GM18858 (cell line): Measurements from ENCODE around the gene CCDC197.

ENCODE experiments used
- ATAC-seq: cut with Tn5 transposase; IDR thresholded peaks from one replicate; pipeline ENCODE4 v1.9.1; 2021; ENCODE audit not compliant: unreplicated experiment

Gene CCDC197

DNA sequence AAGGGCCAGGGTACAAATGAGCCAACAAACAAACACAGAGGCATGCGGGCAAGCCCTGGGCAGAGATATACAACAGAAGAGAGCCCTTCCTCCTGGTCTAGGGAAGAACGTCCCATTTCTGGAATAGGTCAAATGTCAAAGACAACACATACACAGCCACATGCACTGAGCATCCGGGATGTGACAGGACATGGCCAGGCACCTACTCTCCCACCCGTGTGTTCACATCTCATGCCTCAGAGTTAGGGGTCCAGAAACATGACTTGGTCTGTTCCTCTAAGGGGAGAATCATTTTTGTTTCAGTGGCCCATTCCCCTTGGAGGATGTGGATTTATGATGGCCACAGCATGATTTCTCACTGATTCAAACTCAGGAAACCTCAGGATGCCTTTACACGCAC, 19.9 kb upstream of the CCDC197 start:
- ATAC-seq = no peak

DNA sequence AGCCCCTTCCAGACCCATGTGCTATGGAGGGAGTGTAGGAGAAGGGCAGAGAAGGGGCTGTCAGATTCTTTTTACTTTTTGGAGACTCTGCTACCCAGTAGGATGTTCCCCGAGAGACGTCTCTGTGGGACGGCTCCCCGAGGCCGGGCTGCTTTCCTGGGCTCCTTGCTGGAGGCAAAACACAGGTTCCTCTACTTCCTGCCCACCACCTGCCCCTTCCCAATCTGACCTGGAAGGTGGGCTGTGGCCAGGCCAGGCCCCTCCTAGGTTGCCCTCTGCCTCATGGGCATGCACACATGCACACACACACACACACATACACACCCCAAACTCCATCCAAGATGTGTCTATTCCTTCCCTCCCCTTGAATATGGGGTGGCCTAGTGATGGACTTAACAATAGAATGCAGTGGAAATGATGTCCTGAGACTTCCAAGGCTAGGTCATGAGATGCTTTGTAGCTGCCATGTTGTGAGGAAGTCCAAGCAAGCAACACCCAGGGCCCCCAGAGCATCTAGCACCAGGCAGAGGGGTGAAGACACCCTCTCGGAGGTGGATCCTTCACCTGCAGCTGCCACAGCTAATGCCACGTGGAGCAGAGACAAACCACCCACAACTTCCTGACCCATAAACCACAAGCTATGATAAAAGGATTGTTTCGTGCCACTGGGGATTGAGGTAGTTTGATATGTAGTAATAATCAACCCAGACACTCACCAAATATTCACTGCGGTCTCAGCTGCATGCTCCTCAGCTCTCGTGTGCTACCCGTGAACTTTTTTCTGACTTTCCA, 19.1 kb upstream of the CCDC197 start:
- ATAC-seq = peak; percentile 52

DNA sequence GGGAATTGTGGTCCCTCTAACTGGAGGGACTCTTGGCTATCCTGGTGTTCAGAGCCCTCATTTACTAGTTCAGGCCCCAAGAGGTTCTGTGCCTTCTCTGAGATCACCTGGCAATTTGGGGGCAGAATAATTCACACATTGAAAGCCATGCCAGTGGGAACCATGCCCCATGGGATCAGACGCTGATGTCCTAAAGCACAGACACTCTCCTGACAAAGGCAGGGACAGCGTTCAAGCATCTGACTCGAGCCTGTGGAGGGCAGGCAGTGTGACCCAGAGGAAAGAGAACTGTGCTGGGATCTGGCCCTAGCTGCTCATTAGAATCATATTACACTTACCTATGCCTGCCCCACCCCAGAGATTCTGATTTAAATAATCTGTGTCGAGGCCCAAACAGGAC, 18.4 kb upstream of the CCDC197 start:
- no peak for ATAC-seq

DNA sequence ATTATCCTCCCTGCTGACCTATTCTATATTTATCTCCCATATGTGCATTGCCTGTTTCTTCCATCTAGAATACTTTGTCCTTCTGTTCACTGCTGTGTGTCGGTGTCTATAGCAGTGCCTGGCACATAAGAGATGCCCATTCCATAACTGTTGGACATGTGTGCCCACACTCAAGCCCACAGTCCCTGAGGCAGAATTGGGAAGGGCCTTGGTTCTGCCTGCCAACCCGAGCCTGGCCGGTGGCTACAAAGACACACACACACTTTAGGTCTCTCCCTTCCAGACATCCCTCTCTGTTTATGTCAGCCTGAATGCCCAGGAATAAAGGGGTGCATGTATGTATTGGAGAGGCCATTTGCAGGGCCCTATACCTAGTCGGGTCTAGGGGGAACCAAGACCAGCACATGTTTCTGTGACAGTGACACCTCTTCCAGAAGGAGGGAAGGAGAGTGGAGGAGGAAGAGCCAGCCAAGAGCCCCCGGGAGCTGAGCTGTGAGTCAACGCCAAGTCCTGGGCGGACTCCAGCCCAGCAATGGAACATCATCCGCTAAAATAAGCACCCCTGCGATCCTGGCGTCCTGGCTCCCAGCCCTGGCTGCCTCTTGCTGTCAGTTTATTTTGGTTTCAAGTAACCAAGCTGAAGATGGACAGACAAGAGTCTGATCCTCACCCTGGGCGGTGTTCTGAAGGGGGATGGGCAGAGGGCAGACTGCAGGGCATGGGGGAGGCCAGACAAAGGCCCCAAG, 16.5 kb upstream of the CCDC197 start:
- no peak for ATAC-seq

DNA sequence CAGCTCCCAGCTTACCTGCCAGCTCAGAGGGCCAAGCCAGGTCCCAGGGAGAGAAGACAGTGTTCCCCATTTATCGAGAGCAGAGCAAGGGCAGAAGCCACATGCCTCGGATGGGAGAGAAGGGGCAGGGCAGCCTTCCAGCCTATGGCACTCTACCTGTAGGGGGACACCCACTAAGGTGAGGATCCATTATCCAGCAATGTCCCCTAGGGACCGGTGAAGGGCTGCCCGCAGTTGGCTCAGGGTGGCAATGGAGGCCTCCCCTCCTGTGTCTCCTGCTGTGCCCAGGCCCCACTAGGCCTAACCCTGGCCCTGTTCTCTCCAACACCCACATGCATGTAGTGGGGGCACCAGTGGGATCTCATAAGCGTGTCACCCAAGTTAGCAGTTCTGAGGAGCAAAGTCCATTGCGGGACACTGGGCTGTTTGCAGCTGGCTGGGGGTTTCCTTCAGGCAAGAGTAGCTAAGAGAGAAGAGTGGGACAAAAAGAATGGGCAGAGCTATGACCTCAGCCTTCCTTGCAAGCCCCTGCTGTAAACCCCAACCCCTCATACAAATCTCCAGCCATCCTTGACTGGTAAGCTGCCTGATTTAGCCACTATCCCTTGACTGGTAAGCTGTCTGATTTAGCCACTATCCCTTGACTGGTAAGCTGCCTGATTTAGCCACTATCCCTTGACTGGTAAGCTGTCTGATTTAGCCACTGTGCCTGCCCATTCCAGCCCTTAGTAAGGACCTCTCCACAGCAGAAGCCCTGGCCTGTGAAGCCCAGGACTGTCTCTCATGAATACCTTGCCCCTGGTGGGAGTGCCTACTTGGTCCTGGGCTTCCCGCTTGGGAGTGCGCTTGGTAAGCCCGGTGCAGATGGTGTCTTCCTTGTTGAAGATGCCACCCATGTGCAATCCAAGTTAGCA, 15.5 kb upstream of the CCDC197 start:
- ATAC-seq = no peak

DNA sequence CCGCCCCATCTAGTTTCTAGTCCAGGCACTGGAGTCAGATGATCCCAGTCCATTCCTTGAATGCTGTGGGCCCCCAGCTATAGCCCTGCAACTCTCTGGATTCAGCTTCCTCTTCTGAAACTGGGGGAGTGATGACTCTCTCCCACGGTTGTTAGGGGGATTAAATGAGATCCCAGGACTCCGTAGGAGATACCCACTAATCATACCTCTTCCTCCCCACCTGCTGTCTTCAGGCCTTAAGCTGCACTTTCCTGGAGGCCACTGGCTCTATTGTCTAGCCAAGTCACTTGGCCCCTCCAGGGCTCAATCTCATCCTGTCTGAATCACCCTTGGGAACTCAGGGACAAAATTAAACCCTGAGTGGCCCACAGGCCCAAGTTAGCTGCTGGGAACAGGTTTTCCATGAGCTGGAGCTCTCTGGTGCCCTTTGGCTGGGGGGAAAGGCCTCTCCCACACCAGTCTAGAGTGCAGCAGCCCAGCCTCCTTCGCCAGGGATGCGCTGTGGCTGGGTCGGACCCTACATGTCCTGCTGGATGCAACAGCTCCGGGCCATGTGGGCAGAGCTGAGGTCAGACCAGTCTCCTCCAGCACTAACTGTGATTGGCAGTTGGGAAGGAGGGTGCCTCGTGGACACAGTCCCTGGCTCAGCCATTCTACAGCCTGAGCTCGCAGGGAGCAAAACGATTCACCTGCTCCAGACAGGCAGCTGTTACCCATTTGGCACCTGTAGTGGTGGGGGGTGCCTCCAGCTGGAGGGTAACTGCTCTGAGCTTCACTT, 14.7 kb upstream of the CCDC197 start:
- no peak for ATAC-seq

DNA sequence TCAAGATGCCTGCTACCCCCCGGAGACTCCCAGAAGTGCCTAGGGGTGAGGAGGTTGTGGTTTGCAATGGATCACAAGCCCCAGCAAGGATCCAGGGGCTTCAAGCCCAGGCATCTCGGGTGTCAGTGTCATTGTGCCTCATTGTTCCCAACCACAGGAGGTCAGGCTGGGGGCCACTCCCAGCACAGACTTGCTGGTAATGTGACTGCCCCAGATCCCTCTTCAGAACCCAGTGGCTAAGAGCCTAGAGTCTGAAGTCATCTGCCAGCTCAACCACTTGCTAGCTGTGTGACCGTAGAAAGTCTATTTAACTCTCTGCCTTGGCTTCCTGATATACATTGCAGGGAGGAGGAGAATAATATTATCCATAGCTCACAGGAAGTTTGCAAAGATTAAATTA, 13.0 kb upstream of the CCDC197 start:
- no peak for ATAC-seq

DNA sequence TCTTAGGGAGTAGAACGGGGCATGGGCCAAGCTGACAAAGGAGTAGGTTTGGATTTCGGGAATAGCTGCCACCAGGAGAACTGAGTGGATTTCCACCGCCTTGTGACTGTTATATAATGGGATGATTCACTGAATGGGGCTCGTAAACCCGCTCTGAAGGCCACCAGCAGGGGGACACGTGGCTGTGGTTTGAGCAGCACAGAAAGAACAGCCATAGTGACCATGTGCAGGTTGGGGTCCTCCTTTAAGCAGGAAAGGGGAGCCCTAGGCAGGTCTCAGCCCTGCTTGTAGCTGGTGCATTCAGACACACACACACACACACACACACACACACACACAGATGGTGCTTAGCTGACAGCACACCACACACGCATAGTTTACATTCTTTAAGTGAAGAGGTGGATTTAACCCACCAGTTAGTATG, 12.1 kb upstream of the CCDC197 start:
- ATAC-seq = no peak

DNA sequence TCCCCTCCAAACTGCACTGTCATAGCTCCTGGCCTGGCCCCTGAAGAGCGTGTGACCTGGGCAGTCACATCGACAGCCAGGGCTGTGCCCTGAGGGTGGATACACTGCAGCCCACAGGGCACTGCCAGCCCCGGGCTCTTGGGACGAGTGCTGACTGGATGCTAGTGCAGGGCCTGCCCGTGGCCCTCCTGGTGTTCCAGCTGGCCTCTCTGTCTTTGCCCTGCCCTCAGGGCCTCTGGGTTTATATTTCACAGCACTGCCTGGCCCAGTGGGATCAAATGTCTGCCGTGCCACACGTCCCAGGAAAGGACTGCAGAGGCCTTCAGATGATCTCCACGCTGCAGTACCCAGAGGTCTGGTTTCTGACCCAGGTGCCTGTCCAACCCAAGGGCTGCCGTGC, 10.1 kb upstream of the CCDC197 start:
- no peak for ATAC-seq

DNA sequence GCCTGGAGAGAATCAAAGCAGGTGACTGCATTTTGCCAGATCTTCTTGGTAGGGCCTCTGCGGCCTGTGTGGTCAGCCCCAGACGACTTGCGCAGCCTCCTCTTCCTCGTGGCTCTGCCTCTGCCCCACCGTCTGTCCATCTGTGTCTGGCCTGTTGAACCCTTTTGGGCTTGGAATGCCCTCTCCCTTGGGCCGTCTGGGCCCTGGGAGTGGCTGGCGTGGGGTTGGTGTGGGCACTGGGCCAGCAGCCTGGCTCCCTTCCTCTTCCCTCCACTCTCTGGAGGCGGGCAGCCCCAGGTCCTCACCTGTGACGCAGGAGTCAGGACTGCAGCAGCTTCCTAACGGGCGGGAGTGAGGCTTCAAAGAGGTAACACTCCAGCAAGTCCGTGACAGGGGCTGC, 9.7 kb upstream of the CCDC197 start:
- no peak for ATAC-seq

DNA sequence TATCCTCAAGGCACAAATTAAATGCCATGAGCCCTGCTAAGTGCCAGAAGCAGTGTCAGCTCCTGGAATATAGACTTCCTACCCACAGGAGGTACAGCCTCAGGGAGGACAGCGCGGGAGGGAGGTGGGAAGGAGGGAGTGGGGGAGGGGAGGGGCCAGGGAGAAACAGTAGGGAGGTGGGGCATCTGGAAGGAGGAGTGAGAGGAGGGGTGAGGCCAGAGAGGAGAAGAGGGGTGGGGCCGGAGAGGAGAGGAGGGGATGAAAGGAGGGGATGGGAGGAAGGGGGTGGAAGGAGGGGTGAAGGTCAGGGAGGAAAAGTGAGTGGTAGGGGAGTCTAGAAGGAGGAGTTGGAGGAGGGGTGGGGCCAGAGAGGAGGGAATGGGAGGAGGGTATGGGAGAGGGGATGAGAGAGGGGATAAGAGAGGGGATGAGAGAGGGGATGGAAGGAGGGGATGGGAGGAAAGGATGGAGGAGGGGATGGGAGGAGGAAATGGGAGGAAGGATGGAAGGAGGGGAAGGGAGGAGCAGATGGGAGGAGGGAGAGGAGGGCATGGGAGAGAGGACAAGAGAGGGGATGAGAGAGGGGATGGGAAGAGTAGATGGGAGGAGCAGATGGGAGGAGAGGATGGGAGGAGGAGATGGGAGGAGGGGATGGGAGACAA, 9.2 kb upstream of the CCDC197 start:
- ATAC-seq = no peak

DNA sequence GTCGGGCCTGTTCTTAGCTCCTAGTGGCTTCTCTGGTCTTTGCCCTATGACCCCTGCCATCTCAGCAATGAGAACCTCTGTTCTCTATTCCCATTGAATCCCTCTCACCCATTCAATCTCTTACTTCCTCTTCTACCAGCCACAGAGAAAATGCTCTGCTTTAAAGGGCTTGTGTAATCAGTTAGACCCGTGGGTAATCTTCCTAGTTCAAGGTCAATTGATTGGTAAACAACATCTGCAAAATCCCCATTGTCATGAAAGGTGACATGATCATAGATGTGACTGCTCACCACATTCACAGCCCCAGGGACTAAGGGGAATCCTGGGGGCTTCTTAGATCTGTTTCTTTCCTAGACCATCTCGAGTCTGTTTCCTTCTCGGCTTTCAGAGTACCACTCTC, 7.2 kb upstream of the CCDC197 start:
- no peak for ATAC-seq

DNA sequence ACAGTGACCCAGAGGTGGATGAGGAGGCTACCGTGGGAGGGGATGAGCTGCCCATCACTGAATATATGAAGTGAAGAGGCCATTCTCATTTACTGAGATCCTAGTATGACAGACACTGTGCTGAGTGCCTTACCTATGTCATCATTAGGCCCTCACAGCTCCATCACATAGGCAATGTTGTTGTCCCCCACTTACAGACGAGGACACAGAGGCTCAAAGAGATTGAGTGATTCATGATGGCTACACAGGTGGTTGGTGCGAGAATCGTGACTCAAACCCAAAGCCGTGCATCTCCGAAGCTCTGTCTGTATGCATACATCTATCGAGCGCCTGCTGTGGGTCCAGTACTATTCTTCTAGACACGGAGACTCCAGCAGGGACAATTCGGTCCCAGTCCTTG, 5.9 kb upstream of the CCDC197 start:
- ATAC-seq = no peak

DNA sequence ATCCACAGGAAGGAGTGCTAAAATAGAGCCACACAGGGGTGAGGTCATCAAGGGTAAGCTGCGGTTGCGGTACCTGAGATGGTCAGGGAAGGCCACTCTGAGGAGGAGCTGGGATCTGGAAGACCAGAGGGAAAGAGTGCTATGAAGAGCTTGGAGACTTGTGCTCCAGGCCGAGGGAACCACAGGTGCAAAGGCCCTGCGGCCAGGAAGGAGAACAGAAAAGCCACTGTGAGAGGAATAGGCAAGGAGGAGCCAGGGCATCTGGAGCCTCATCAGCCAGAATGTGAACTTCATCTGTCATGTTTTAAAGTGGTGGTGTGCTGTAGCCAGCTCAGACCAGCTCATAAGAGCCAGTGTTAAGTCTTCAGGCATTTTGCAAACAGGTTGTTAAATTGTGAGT, 5.5 kb upstream of the CCDC197 start:
- ATAC-seq = no peak

DNA sequence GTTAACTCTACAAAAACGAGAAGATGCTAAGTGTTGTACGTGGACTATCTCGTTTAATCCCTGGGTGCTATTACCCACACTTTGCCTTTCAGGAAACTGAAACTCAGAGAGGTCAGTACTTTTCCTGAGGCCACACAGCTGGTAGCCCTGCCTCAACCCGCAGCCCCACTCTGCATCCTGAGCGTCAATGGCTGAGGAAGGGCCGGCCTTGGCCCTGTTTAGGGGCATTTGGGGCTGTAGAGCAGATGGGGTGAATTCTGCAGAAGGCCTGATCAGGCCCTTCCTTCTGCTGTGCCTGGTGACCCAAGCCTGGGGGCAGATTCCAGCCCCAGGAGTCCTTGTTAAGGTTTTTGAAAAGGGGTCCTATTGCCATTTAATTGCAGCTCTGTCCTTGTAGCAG, 3.7 kb upstream of the CCDC197 start:
- ATAC-seq = no peak

DNA sequence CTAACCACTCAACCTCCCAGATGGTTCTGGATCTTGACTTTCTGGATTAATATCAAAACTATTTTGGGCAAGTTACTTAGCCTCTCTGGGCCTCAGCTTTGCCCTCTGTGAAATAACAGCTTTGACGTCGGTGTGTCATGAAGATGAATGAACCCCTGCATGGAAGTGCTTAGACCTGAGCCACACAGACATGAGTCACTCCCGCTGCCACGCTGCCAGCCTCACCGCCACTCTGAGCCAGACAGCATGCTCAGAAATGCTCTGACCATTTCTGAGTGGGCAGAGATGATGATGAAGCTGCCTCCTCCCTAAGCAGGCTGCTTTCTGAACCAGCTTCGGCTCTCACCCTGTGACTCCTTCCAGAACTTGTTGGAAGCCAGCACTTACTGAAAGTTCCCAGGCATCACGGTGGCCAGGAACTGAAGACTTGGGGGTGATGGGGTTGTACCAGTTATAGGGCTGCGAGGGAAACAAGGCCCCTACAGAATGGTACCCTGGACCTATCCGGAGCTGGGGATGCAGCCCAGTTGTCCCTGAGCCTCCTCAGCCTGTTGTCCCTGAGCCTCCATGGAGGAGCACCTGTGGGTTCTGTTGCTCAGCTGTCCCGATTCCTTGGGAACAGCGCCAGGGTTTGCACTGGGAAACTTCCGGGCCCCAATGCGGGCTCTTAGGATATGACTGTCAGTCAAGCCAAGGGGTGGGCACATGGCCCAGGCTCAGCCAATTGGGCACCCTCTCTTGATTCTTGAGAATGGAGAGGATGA, 2.0 kb upstream of the CCDC197 start:
- no peak for ATAC-seq

DNA sequence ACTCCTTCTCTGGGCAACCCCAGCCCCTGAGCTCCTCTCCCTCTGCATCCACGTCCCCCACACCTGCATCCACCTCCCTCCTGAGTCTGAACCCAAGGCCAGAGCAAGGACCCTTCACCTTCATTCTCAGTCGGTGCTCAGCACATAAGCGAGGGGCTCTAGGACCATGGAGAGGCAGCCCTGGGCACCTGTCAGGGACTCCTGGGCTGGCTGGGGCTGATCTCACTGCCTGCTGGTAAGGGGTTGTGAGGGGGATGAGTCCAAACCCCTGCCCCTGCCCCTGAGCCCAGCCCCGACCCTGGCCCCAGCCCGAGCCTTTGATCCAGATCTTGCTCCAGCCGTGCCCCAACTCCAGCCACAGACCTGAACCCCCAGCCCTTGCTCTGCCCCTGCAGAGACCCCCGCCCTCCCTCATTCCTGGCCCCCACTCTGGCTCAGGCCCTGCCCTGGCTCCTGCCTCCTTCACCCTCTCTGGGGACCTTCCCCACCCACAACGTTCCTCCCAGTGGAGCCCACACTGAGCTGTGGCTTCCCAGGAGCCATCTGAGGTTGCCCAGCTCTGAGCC, 888 bp upstream of the CCDC197 start:
- no peak for ATAC-seq

DNA sequence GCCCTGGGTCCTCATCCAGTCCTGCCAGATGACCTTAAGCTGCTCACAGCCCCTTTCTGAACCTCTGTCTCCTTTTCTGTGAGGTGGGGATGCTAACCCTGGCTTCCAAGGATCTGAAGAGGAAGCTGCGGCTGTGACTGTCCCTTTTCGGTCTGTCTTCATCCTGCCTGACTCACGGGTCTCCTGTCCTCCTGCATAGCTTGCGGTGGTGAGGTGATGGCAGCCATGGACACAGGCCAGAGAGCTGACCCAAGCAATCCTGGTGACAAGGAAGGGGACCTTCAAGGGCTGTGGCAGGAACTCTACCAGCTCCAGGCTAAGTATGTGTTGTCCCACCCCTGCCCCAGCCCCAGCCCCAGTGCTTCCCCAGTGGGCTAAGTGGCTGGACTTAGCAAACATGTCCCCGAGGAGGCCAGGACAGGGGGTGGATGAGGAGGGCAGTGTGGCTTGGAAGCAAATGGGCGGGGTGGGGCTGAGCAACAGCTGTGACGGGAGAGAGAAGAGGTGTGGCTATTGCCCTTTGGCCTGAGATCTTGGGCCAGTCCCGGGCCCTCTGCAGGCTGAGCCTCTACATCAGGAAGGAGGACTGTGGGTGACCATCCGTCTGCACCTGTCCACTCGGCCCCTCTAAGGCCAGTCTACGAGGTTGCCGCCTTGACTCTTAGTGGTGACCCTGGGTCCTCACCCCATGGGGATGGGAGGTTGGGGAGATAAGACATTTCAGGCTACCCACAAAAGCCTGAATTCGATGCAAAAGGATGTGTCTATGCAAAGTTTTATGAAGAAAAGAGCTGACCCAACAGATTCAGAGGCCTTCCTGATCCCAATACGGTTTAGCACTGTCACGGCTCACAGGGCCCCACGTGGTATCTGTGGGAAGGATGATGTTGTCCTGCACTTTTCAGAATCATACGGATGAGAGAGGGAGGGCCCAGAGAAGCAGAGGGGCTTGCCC, 1.1 kb downstream of the CCDC197 start:
- ATAC-seq = no peak
